HG03103 (cell line): Measurements from ENCODE around the gene GPR148.
A peak's percentile ranks its signal among the peaks of the same experiment; 100 is the strongest.

Experiments
- ATAC-seq: cut with Tn5 transposase; IDR thresholded peaks from one replicate; pipeline ENCODE4 v1.9.1; 2021; ENCODE audit warnings: low read depth; ENCODE audit not compliant: unreplicated experiment

Gene GPR148

DNA sequence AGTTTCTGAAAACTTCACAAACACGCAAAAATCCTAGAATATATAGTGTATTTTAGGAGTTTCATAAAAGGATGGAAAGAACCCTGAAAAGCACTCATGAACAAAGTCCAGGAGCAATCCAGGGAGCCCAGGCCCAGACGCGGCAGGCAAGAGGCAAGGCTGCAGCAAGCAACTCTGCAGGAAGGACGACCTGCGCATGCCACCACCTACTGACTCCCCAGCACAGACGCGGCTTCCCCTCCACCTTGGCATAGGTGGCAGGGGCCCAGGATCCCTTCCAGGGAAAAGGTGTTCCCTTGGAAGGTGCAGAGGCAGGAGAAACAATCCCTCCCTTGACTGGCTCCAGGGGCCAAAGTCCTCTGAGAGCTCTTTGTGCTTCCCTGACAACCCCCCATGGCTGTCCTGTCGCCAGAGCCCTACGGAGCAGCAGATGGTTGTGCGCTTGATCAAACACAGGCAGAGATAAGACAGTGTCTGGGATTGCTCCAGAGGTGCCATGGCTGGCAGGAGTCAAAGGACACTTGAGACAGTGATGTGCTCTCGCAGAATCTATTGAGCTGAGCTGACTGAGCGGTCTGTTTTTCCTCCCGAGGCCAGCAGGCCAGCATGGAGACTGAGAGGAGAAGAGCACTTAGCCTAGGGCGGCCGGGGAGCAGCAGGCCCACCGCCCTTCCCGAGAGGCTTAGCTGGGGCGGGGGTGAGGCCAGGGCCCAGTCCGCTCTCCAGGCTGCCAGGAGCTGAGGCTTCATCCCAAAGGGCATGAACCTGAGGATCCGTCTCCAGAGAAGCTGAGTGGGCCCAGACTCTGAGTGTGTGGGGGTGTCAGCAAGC lies 15.6 kb downstream of the GPR148 start:
- no peak for ATAC-seq

DNA sequence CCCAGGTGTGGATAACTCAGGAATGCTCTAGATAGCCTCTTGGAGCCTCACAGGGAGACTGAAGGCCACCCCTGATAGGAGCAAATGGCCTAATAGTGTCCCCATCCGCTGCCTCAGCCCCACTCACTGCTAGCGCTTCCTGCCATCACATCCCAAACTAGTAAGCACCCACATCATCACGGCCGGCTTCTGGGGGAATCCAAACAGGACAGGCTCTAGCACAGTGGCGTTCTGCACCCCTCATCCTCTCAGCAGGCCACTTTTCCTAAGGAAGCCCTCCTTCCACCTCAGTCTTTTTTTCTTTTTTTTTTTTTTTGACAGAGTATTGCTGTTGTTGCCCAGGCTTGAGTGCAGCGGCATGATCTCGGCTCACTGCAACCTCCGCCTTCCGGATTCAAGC lies 20.2 kb downstream of the GPR148 start:
- ATAC-seq = no peak

- ATAC-seq = no peak
These were observed 20.8 kb downstream of the GPR148 start for GRCh38 chr2:130749641-130750040.

DNA sequence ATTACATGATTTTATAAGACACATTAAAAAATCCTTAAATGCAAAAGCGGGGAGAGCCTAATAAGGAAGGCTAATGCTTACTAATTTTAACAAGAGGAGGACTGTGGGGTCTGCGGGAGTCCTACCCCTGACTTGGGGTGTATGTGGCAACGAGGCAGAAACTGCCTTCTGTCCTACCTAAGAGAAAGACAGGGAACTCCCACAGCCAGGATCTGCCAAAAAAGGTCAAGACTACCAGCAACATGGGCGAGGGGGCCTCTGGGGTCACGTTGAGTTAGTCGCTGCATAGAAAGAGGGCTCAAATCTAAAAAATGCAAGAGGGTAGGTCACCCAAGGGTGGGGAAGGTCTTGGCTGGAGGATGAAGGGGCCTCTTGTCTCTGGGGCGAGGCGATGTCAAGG lies 25.9 kb downstream of the GPR148 start:
- ATAC-seq = no peak

GRCh38 chr2:130755256-130756052 lies 26.6 kb downstream of the GPR148 start, which contains the start of gene AMER3:
AMER3 (plus strand) TSS chr2:130755540; CDS start chr2:130762073, 6,533 bp downstream.
- ATAC-seq = peak; percentile 28

GRCh38 chr2:130756053-130756873 lies 27.4 kb downstream of the GPR148 start:
- ATAC-seq = peak; percentile 59

DNA sequence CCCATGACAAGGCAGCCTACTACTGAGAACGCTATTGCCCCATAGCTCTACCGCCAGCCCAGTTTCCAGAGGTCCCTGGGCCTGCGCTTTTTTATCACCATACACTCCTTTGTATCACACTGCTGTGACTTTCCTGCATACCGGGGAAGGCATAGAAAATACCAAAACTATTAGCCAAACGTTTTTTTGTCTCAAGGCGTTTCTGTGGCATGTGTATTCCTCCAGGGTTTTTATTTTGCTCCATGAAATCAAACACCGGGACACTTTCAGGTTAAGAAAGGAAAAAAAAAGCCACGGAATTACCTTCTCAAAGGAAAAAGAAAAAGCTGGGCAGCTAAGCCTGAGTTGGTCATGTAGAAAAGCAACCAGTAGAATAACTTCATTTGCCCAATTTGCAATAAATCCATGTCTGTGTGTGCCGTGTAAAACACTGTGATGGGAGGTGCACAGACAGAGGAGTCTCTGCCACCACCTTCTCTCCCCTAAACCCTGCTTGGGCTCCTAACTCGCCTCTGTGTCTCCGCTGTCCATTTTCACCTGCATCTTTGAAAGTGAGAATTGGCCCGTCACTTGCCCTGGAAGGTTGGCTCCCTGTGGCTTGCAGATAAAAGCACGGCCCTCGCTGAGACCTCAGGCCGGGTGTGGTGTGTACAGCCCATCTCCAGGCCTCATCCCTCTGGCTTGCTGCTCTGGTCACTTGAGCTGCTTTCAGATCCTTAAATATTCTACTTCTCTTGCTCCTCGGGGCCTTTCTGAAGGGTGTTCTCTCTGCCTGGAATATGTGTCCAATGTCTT lies 28.2 kb downstream of the GPR148 start:
- ATAC-seq = no peak

DNA sequence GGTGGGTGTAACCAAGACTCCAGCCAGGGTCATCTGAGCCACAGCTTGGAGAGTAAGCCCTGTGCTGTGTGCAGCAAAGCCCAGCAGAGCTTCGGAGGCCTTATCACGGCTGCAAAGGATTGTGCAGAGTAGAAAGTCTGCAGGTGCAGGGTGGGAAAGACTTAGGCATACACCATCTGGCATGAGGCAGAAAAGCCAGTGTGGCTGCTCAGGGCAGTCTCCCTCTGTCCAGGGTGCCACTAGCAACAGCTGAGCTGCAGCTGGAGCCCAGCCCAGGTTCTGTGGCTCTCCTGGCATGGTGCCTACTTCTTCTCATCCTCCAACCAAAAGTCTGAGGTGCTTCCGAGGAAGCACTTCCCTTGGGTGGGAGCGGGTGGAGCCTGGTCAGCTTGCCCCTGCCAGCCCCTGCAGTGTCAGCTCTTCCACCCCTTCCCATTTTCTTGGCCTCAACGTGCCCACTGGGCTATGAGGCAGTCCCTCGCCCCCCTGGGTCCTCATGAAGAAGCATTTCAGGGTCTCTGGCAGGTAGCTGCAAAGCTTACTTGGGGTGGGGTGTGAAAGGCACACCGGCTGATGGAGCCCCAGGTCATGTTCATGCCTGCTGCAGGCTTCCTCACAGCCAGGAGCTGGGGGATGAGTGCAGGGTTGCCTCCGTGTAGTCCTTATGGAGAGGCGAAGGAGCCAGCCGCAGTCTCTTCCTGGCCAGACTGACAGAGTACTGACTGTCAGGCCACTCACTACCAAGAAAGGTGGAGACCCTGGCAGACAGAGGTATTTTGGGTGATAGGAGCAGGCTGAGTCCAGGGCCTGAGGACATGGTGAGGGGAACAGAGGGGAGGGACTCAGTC lies 31.3 kb downstream of the GPR148 start:
- no peak for ATAC-seq

DNA sequence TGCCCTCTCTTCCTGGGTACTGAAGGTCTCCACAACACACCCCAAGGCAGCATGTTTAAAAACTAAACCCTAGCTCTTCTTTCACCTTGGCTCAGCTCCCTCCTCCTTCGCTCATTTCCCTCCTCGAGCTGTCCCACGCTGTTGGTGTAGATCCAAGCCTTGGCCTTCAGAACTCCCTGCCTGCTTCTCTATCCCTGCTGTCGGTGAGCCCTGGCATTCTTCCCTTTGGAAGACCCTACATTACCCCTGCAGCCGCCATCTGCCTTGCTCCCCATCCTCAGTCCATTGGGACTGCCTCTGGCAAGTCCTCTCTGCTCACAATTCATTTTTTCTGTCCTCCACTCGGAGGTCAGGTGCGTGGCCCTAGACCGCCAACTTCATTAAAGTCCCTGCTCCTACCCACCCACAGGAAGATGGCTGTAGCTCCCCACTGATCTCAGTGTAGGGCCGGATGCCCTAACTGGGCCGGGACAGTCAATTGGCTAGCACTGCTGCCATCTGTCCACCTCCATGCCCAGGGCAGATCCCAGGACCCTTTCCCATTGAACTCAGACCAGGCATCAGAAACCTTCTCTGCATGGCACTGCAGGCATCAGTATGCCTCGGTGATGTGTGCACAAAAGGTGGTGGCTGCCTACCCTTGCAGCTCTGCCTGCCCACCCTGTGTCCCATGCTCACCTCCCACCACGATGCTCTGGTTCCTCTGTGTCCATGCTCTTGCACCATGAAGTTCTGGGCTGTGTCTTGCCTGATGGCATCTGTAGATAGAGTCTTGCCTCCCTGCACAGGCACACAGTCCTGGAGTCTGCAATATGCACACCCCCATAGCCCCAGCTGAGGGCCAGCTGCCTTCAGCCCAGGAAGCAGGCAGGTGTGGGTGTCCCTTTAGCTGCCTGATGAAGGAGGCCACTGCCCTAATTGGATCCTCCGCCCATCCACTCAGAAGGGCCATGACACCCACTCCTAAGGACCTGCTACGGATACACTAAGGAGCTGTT lies 32.2 kb downstream of the GPR148 start:
- no peak for ATAC-seq

- no peak for ATAC-seq
These were observed 33.4 kb downstream of the GPR148 start for GRCh38 chr2:130762031-130762909.

DNA sequence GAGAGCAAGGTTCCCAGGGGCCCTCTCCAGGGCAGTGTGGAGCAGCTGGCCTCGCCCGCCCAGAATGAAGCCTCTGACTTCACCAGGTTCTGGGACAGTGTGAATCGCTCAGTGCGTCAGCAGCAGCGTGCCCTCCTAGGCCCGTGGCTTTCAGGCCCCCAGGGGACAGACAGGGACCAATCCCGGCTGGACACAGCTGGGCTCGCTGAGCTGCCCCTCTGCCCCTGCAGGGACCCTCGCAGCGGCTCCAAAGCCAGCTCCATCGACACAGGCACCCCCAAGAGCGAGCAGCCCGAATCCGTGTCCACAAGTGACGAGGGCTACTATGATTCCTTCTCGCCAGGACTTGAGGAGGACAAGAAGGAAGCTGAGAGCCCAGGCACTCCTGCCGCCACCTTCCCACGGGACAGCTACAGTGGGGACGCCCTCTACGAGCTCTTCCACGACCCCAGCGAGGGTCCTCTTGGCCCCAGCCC lies 34.1 kb downstream of the GPR148 start:
- ATAC-seq = no peak

GRCh38 chr2:130763405-130763804 lies 34.5 kb downstream of the GPR148 start:
- no peak for ATAC-seq

DNA sequence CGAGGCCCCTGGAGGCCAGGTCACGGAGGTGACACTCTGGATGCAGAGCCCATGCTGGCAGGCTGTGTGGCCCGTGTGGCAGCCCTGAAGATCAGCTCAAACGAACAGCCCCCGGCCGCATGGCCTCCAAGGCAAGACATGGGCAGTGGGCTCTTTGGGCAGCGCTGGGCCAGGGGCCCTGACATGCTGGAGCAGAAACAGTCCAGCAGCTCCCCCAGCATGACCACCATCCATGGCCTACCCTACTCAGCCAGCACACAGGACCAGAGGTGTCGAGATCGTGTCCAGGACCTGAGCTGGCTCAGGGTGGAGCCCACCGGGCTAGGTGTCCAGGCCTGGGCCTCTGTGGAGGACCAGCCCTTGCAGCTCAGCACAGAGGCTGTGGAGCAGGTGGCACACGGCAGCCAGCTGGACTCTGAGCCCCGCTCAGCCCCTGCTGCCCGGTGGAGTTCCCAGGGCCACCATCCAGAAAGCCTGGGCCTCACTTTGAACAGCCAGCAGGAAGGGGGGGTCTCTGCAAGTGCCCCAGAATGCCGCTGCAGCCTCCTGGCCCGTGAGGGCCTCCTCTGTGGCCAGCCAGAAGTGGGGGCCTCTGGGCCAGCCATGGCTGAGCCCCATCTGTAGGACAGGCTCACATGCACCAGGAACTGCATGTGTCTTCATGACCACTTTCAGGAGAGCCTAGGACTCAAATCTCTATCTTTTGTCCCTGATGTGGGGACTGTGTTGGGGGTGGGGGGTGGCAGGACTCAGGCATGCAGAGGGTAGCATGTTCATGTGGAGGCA lies 35.4 kb downstream of the GPR148 start:
- no peak for ATAC-seq

GRCh38 chr2:130764821-130765115 lies 35.9 kb downstream of the GPR148 start:
- no peak for ATAC-seq

GRCh38 chr2:130765464-130765863 lies 36.6 kb downstream of the GPR148 start:
- no peak for ATAC-seq

- ATAC-seq = no peak
These were observed 37.2 kb downstream of the GPR148 start for GRCh38 chr2:130766037-130766436.
